ENCODE measurements around the gene OMP.

The OMP gene

GRCh38 chr11:77127920-77128691 lies 25.5 kb downstream of the OMP start, which contains the start of gene MYO7A:
TSS of gene MYO7A (plus strand) at chr11:77128246. CDS start at chr11:77130635, 2,389 bp downstream.
- no peak within 1 kb of the TSS for H3K4me3 ChIP-seq (ENCODE audit: low read depth in 1 of 2, low read length in 1 of 2)
- no peaks in the 10 kb centered on the region for H3K9me3 ChIP-seq
- TF ChIP-seq CTCF (IDR thresholded peaks at IDR 0.05) = no peak
- H3K27ac ChIP-seq = no peak within 1 kb of the TSS
- peaks cover 41% of the 10 kb centered on the region for H3K27me3 ChIP-seq
- peaks cover 8% of the 10 kb centered on the region in 2 experiments for H3K4me1 ChIP-seq (ENCODE audit: control insufficient read depth in 1 of 2, insufficient read depth in 1 of 2, low read depth in 1 of 2, low read length in 1 of 2)
- H3K36me3 ChIP-seq = no peaks in the 10 kb centered on the region

GRCh38 chr11:77129069-77129841 lies 26.6 kb downstream of the OMP start:
- Histone ChIP-seq H3K4me3 (ENCODE audit: low read depth in 1 of 2, low read length in 1 of 2) (no peak overlapping the region), H3K27me3 (peaks cover 41% of the 10 kb centered on the region), H3K4me1 (ENCODE audit: control insufficient read depth in 1 of 2, insufficient read depth in 1 of 2, low read depth in 1 of 2, low read length in 1 of 2) (peaks cover 8% of the 10 kb centered on the region in 2 experiments), H3K36me3 (no peaks in the 10 kb centered on the region), H3K9me3 (no peaks in the 10 kb centered on the region), H3K27ac (no peak overlapping the region)
- TF ChIP-seq CTCF (IDR thresholded peaks at IDR 0.05) = no peak

GRCh38 chr11:77129842-77130756 lies 27.5 kb downstream of the OMP start:
- Histone ChIP-seq H3K36me3 (no peaks in the 10 kb centered on the region), H3K27me3 (peaks cover 41% of the 10 kb centered on the region), H3K4me1 (ENCODE audit: control insufficient read depth in 1 of 2, insufficient read depth in 1 of 2, low read depth in 1 of 2, low read length in 1 of 2) (peaks cover 8% of the 10 kb centered on the region in 2 experiments), H3K27ac (no peak overlapping the region), H3K4me3 (ENCODE audit: low read depth in 1 of 2, low read length in 1 of 2) (no peak overlapping the region), H3K9me3 (no peaks in the 10 kb centered on the region)
- no peak for TF ChIP-seq CTCF (IDR thresholded peaks at IDR 0.05)

GRCh38 chr11:77130763-77131513 lies 28.3 kb downstream of the OMP start:
- Histone ChIP-seq H3K4me1 (ENCODE audit: control insufficient read depth in 1 of 2, insufficient read depth in 1 of 2, low read depth in 1 of 2, low read length in 1 of 2) (peaks cover 8% of the 10 kb centered on the region in 2 experiments), H3K9me3 (no peaks in the 10 kb centered on the region), H3K36me3 (no peaks in the 10 kb centered on the region), H3K27me3 (peaks cover 45% of the 10 kb centered on the region), H3K27ac (no peak overlapping the region), H3K4me3 (ENCODE audit: low read depth in 1 of 2, low read length in 1 of 2) (no peak overlapping the region)
- no peak for TF ChIP-seq CTCF (IDR thresholded peaks at IDR 0.05)

All from neutrophil (primary cell).